ENCODE data around the gene MAP2K5.

DNA sequence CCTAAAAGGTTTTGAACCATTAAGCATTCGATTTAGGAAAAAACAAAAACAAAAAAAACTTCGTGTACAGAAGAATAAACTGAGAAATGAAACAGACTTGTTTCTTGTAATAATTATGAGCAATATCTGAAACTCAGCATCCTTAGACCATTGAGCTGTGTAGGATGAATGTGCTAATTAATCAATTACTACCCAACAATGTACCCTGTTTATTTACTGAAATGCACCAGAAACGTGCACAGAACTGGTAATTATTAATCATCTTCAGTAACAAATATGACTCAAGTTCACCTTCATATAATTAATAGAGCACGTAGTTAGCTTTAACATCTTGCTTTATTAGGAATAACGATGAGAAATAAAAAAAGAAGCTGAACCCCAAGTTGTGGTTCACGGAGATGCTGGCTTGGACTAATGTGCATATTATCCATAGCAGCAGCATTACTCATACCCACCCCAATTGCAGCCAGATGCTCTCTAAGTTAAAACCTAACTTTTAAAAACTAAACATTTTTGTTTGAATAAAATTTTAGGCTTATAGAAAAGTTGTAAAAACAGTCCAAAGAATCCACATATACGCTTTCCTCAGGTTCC is 31.8 kb upstream of the MAP2K5 start:
- TF ChIP-seq, protein P1, sequence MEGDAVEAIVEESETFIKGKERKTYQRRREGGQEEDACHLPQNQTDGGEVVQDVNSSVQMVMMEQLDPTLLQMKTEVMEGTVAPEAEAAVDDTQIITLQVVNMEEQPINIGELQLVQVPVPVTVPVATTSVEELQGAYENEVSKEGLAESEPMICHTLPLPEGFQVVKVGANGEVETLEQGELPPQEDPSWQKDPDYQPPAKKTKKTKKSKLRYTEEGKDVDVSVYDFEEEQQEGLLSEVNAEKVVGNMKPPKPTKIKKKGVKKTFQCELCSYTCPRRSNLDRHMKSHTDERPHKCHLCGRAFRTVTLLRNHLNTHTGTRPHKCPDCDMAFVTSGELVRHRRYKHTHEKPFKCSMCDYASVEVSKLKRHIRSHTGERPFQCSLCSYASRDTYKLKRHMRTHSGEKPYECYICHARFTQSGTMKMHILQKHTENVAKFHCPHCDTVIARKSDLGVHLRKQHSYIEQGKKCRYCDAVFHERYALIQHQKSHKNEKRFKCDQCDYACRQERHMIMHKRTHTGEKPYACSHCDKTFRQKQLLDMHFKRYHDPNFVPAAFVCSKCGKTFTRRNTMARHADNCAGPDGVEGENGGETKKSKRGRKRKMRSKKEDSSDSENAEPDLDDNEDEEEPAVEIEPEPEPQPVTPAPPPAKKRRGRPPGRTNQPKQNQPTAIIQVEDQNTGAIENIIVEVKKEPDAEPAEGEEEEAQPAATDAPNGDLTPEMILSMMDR (conservative IDR thresholded peaks at IDR 0.05 in 1 of 2, IDR thresholded peaks at IDR 0.05 in 1 of 2; ENCODE audit: extremely low read depth in 1 of 2, insufficient read depth in 1 of 2, low read depth in 1 of 2, low read length in 2 of 2): no peak
- no peak for TF ChIP-seq EZH2 (IDR thresholded peaks at IDR 0.05; ENCODE audit: borderline replicate concordance, low read length)
